A673 (cell line): ENCODE data around the gene AQP3. TPM values are rescaled to one million over a fixed set of nuclear protein-coding genes. Genes with fewer than 3 reads are reported as not detected.
"Not testable (repeated sequence)": the region's sequence is repeated elsewhere in the genome, so short reads cannot be mapped to it uniquely, and the experiment has no call there.

Source experiments
- BruUV-seq: library from RNA; stranded (reverse); fragments of 400-500 nt; replicated peaks from 2 replicates; lab custom pipeline; 2021; lab: Mats Ljungman, UMichigan
- CTCF ChIA-PET: fragments of 300-600 bp; sonication (Branson Sonifier 250); formaldehyde crosslinking; loops from one replicate; lab custom pipeline; 2022; ENCODE audit warnings: antibody characterized with exemption; lab: Charles Lee
- POLR2A ChIA-PET: fragments of 300-600 bp; sonication (Branson Sonifier 250); formaldehyde crosslinking; loops from one replicate; lab custom pipeline; 2022; ENCODE audit warnings: antibody characterized with exemption; ENCODE audit not compliant: low non-redundant PET; lab: Charles Lee
- DNase-seq: peaks from one replicate; pipeline ENCODE4 v3.0.0-alpha.2; 2015; ENCODE audit warnings: low spot score
- H3K27ac ChIP-seq: fragments of 200-600 bp; sonication (generic); 2 replicates; pipeline ENCODE4 v1.5.1; 2016; ENCODE audit warnings: mixed run types, low read depth, mild to moderate bottlenecking, mixed read lengths, antibody characterized with exemption, low read length; ENCODE audit not compliant: poor library complexity, severe bottlenecking
- H3K27me3 ChIP-seq: fragments of 200-600 bp; sonication (generic); replicated peaks from 2 replicates; pipeline ENCODE4 v1.6.1; 2017; ENCODE audit warnings: mixed run types, low read depth, mild to moderate bottlenecking, mixed read lengths, antibody characterized with exemption, low read length; ENCODE audit not compliant: insufficient read depth, poor library complexity
- H3K36me3 ChIP-seq: fragments of 200-600 bp; sonication (generic); 2 replicates; pipeline ENCODE4 v1.6.1; 2016; ENCODE audit warnings: mixed run types, mild to moderate bottlenecking, mixed read lengths, antibody characterized with exemption, low read length; ENCODE audit not compliant: insufficient read depth, poor library complexity, severe bottlenecking
- H3K4me1 ChIP-seq: fragments of 200-600 bp; sonication (generic); 2 replicates; pipeline ENCODE4 v1.6.1; 2017; ENCODE audit warnings: mixed run types, mild to moderate bottlenecking, mixed read lengths, antibody characterized with exemption, low read length; ENCODE audit not compliant: insufficient read depth, poor library complexity, severe bottlenecking
- H3K4me3 ChIP-seq: fragments of 200-600 bp; sonication (generic); 2 replicates; pipeline ENCODE4 v1.5.1; 2016; ENCODE audit warnings: low read depth, mixed run types, mild to moderate bottlenecking, mixed read lengths, low read length; ENCODE audit not compliant: poor library complexity, severe bottlenecking
- H3K9me3 ChIP-seq: fragments of 200-600 bp; sonication (generic); 2 replicates; pipeline ENCODE4 v1.6.1; 2016; ENCODE audit warnings: mixed run types, low read depth, mild to moderate bottlenecking, mixed read lengths, antibody characterized with exemption, low read length; ENCODE audit not compliant: poor library complexity, severe bottlenecking
- CTCF ChIP-seq: fragments of 300-800, 200-600 bp; sonication (generic); conservative IDR thresholded peaks from 2 replicates; pipeline ENCODE4 v1.5.1; 2017; ENCODE audit warnings: low read depth, mild to moderate bottlenecking, antibody characterized with exemption, low read length, moderate library complexity, mixed read lengths
- EZH2 ChIP-seq: fragments of 200-600 bp; sonication (generic); IDR thresholded peaks from 2 replicates; pipeline ENCODE4 v1.6.1; 2017; ENCODE audit warnings: borderline replicate concordance, low read depth, mild to moderate bottlenecking, mixed read lengths, antibody characterized with exemption, low read length; ENCODE audit not compliant: poor library complexity, severe bottlenecking
- intact Hi-C: fragments of 100-400 bp; cut with micrococcal nuclease; formaldehyde crosslinking; loops from one replicate; pipeline ENCODE4 v1.10.0; 2022; ENCODE audit not compliant: unreplicated experiment
- total RNA-seq: library from RNA; stranded (reverse); gene quantifications from 2 replicates; pipeline ENCODE4 v1.2.3, GENCODE V29; 2021

The AQP3 gene
- total RNA-seq, 1 experiment from 2014 or later, result 0.43 TPM

- Histone ChIP-seq H3K4me1 (no peaks in the 10 kb centered on the region), H3K27me3 (no peaks in the 10 kb centered on the region), H3K36me3 (no peaks in the 10 kb centered on the region), H3K9me3 (no peaks in the 10 kb centered on the region), H3K4me3 (no peak overlapping the region), H3K27ac (no peak overlapping the region)
- intact Hi-C loops, result no loop called here
- no TSS peak for BruUV-seq
- DNase-seq, result no peak
- TF ChIP-seq EZH2, result no peak
- no peak for TF ChIP-seq CTCF
- ChIA-PET POLR2A (interaction anchor here (0.6 kb wide), 1 partner anchor 57 kb away, joined by 3 read pairs; no protein-coding TSS in a partner anchor), CTCF (no interaction called here)
Observed at GRCh38 chr9:33407061-33407460, 40.3 kb downstream of the AQP3 start.

GRCh38 chr9:33404788-33405362, 42.5 kb downstream of the AQP3 start:
- DNase-seq, result no peak
- no peaks in the 10 kb centered on the region for H3K4me1 ChIP-seq
- intact Hi-C loops, result no loop called here
- H3K36me3 ChIP-seq, result no peaks in the 10 kb centered on the region
- H3K27me3 ChIP-seq, result no peaks in the 10 kb centered on the region
- H3K27ac ChIP-seq, result no peak overlapping the region
- CTCF ChIA-PET, result interaction anchor here (0.6 kb wide), 1 partner anchor 112 kb away, joined by 3 read pairs; no protein-coding TSS in a partner anchor
- no peak for TF ChIP-seq CTCF
- TF ChIP-seq EZH2, result no peak
- H3K9me3 ChIP-seq, result no peaks in the 10 kb centered on the region
- H3K4me3 ChIP-seq, result no peak overlapping the region
- POLR2A ChIA-PET, result no interaction called here
- no TSS peak for BruUV-seq

GRCh38 chr9:33403941-33404787, 43.2 kb downstream of the AQP3 start:
- BruUV-seq, result no TSS peak
- H3K27ac ChIP-seq, result no peak overlapping the region
- no peak overlapping the region for H3K4me3 ChIP-seq
- H3K9me3 ChIP-seq, result no peaks in the 10 kb centered on the region
- no peaks in the 10 kb centered on the region for H3K27me3 ChIP-seq
- H3K36me3 ChIP-seq, result no peaks in the 10 kb centered on the region
- ChIA-PET CTCF (interaction anchor here (1.0 to 1.6 kb wide), 3 partner anchors 11 to 62 kb away, joined by 3 to 25 read pairs (median 4); no protein-coding TSS in a partner anchor), POLR2A (no interaction called here)
- H3K4me1 ChIP-seq, result no peaks in the 10 kb centered on the region
- DNase-seq, result no peak
- intact Hi-C loops, result no loop called here
- no peak for TF ChIP-seq EZH2
- TF ChIP-seq CTCF, result no peak

GRCh38 chr9:33402371-33402770, 45.0 kb downstream of the AQP3 start, which contains the start of gene AQP7:
TSS of gene AQP7 (minus strand) at chr9:33402568. CDS start at chr9:33401262, 1,306 bp downstream.
- DNase-seq, H3K27me3 ChIP-seq, POLR2A ChIA-PET, H3K4me3 ChIP-seq, H3K4me1 ChIP-seq, BruUV-seq, H3K9me3 ChIP-seq, intact Hi-C loops, H3K36me3 ChIP-seq, H3K27ac ChIP-seq: not testable (repeated sequence)
- CTCF ChIA-PET, result interaction anchor here (1.6 kb wide), 1 partner anchor 13 kb away, joined by 3 read pairs; no protein-coding TSS in a partner anchor

- H3K27ac ChIP-seq, POLR2A ChIA-PET, intact Hi-C loops, H3K27me3 ChIP-seq, H3K4me3 ChIP-seq, BruUV-seq, H3K9me3 ChIP-seq, H3K4me1 ChIP-seq, H3K36me3 ChIP-seq, CTCF ChIA-PET, DNase-seq: not testable (repeated sequence)
Observed at GRCh38 chr9:33401809-33402208, 45.6 kb downstream of the AQP3 start.
